KOPT-K1 (cell line): ENCODE results near the gene KHDRBS1.
"Not testable (repeated sequence)": the region's sequence is repeated elsewhere in the genome, so short reads cannot be mapped to it uniquely, and the experiment has no call there.

Experiments
- H3K27ac ChIP-seq: fragments of 200-600 bp; sonication (generic); 2 replicates; pipeline ENCODE4 v1.5.1; 2016; ENCODE audit warnings: antibody characterized with exemption, mild to moderate bottlenecking, low read depth, low read length; ENCODE audit not compliant: poor library complexity, severe bottlenecking
- H3K36me3 ChIP-seq: fragments of 200-600 bp; sonication (generic); 2 replicates; pipeline ENCODE4 v1.5.1; 2017; ENCODE audit warnings: antibody characterized with exemption, mild to moderate bottlenecking, low read length, moderate library complexity; ENCODE audit not compliant: insufficient read depth
- H3K9me3 ChIP-seq: fragments of 200-600 bp; sonication (generic); 2 replicates; pipeline ENCODE4 v1.5.1; 2017; ENCODE audit warnings: antibody characterized with exemption, low read length, mild to moderate bottlenecking; ENCODE audit not compliant: insufficient read depth, poor library complexity, severe bottlenecking

The KHDRBS1 gene

GRCh38 chr1:32065613-32066488 is 52.2 kb downstream of the KHDRBS1 start:
- H3K27ac ChIP-seq, H3K9me3 ChIP-seq: not testable (repeated sequence)

GRCh38 chr1:32066489-32066873 is 52.8 kb downstream of the KHDRBS1 start:
- Histone ChIP-seq H3K36me3 (peaks cover 29% of the 10 kb centered on the region), H3K9me3 (no peaks in the 10 kb centered on the region), H3K27ac (no peak overlapping the region)

More at GRCh38 chr1:32065613-32066488, 52.2 kb downstream of the KHDRBS1 start:
- H3K36me3 ChIP-seq = peaks cover 35% of the 10 kb centered on the region

GRCh38 chr1:32068957-32069588 is 55.4 kb downstream of the KHDRBS1 start:
- H3K27ac ChIP-seq = no peak overlapping the region
- peaks cover 3% of the 10 kb centered on the region for H3K36me3 ChIP-seq
- no peaks in the 10 kb centered on the region for H3K9me3 ChIP-seq

DNA sequence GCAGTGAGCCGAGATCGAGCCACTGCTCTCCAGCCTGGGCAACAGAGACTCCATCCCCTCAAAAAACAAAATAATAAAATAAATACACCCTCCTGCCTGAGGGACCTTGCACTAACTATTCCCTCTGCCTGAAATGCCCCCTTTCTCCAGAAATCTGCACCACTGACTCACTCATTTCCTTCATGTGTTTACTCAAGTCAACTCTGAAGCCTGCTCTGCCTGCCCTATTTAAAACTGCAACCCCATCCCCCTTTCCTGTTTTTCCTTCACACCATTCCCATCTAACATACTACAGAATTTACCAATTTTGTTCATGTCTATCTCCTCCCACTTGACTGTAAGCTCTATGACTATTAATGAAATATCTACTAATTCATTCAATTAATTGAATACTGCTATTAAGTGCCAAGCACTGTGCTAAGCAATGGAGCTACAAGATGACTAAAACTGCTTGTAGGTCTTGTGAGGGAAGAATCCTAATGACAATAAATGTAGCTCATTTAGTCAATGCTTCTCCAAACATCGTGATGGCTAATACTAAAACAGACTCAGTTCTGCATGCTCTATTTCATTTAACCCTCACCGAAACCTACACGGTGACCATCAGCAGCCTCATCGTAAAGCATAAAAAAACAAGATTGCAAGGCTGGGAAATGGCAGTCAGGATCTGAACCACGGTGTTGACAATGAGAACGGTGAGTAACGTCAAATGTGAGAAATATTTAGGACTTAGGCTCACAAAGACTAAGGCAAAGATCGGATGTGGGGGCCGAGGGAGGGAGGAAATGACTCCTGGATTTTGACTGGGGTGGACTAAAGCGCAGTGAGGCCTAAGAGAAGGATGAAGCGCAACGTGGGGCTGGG is 58.3 kb downstream of the KHDRBS1 start:
- no peaks in the 10 kb centered on the region for H3K9me3 ChIP-seq
- H3K27ac ChIP-seq = peak overlapping the region; percentile 89
- H3K36me3 ChIP-seq = peaks cover 25% of the 10 kb centered on the region

DNA sequence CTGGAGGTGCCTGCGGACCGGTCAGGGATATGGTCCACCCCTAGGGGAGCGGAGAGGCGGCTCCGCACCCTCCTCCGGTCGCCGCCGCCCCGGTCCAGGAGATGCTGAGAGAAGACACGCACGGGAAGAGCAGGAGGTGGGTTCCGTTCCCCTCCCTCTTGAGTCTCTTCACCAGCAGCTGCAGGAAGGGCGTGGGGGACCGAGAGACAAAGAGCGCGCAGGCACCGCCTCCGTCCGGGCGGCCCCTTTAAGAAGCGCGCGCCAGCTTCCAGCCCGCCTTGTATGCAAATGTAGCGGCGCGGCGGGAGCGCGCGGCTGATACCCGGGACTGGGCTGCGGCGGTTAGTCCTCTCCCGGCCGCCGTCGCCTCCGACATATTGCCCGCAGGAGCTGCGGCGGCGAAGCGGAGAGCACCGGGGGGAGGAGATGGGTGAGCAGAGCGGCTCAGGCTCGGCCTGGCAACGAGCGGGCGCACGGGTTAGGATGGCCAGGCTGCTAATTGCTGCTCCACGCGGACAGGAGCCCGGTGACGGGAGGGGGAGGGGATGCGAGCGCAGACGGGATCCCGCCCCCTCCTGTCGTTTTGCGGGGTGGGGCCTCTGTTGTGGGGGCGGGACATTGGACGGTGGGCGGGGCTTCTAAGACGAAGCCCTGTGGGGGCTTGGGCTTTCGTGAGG is 59.1 kb downstream of the KHDRBS1 start, which contains the start of gene TMEM39B:
TMEM39B (plus strand) TSS at position 318 of the 677 bp plus-strand sequence; CDS start at position 427, 109 bp downstream.
- H3K9me3 ChIP-seq = no peaks in the 10 kb centered on the region
- H3K36me3 ChIP-seq = peaks cover 32% of the 10 kb centered on the region
- peak within 1 kb of the TSS; percentile 89 for H3K27ac ChIP-seq

DNA sequence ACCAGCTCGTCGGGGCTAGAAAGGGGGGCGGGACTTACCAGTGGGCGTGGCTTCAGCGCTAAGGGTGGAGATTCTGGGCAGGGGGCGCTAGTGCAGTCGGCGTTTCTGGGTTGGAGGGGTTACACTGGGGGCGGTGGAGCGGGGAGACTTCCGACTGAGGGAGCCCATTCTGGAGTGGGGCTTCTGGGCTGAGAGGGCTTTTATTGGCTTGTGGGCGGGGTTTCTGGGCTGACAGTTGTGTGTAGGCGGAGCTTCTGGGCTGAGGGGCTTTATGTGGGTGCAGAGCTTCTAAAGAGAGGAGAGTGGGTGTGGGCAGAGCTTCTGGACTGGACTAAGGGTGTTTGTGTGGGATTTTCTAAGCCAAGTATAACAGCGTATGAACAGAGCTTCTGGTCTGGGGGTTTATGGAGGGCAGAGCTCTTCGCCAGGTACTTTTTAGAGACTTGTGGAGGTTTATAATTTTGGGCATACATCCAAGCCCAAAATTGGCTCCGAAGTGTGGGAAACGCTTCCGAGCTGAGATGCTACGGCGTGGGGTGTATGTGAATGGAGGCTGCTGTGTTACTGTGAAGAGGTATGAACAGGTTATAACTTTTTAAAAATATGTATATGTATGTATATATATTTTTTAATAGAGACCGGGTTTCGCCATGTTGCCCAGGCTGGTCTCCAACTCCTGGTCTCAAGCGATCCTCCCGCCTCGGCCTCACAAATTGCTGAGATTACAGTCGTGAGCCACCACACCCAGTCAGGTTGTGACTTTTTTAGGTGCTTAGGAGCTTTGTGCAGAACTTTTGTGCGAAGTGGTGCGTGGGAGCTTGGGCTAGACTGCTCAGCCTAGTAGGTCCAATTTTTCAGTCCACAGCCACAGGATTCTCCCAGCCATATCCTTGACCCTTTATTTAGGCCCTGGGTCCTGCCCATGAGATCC is 59.9 kb downstream of the KHDRBS1 start:
- H3K9me3 ChIP-seq = no peaks in the 10 kb centered on the region
- H3K27ac ChIP-seq = peak overlapping the region; percentile 89
- peaks cover 40% of the 10 kb centered on the region for H3K36me3 ChIP-seq

- no peaks in the 10 kb centered on the region for H3K9me3 ChIP-seq
- no peak overlapping the region for H3K27ac ChIP-seq
- peaks cover 53% of the 10 kb centered on the region for H3K36me3 ChIP-seq
These were observed 61.2 kb downstream of the KHDRBS1 start for GRCh38 chr1:32074841-32075240.

DNA sequence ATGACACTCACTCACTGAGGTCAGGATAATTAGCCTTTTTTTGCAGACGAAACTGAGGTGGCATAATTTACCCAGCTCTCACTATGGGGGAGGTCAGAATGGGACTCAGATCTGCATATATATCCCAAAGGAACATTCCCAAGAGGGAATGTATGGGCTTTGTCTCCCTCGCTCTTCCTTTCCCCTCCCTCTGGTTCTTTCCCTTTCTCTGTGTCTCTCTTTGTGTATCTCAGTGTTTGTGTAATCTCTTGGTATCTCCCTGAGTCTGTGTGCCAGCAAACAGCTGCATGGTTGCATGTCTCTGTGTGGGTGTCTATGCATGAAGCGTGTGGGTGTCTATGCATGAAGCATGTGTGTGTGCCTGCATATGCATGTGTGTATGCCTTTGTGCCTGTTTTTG is 63.8 kb downstream of the KHDRBS1 start:
- no peaks in the 10 kb centered on the region for H3K9me3 ChIP-seq
- no peak overlapping the region for H3K27ac ChIP-seq
- H3K36me3 ChIP-seq = peaks cover 75% of the 10 kb centered on the region

GRCh38 chr1:32082022-32082421 is 68.4 kb downstream of the KHDRBS1 start:
- peaks cover 86% of the 10 kb centered on the region for H3K36me3 ChIP-seq
- H3K9me3 ChIP-seq = no peaks in the 10 kb centered on the region
- no peak overlapping the region for H3K27ac ChIP-seq

GRCh38 chr1:32086381-32086780 is 72.7 kb downstream of the KHDRBS1 start:
- not testable (repeated sequence) for H3K27ac ChIP-seq, H3K9me3 ChIP-seq
- peaks cover 75% of the 10 kb centered on the region for H3K36me3 ChIP-seq

DNA sequence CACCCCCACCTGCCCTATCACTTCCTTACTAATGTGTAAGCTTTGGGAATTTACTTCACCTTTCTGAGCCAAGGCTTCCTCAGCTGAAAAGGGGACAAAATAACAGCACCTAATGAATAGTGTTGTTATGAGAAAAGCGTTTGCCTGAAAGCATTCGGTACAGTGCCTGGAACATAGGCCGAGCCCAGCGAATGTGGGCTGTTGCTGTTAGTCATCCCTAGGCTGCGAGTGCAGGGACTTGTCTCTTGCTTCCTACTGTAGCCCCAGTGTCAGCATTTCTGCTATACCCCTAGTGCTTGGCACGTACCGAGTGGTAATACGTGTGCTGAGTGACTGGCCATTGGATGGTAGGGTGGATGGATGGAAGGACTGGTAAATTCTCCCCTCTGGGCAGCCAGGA is 77.5 kb downstream of the KHDRBS1 start:
- Histone ChIP-seq H3K9me3 (no peaks in the 10 kb centered on the region), H3K36me3 (peaks cover 79% of the 10 kb centered on the region), H3K27ac (no peak overlapping the region)

GRCh38 chr1:32091591-32091990 is 77.9 kb downstream of the KHDRBS1 start:
- Histone ChIP-seq H3K9me3 (no peaks in the 10 kb centered on the region), H3K36me3 (peaks cover 79% of the 10 kb centered on the region), H3K27ac (no peak overlapping the region)
